GM12878 (cell line): ENCODE data around the gene SLC35E1. TPM values are rescaled to one million over a fixed set of nuclear protein-coding genes. Genes with fewer than 3 reads are reported as not detected.

Source experiments
- ATAC-seq: fragments of 200-7000 bp; cut with Tn5 transposase; 3 replicates; pipeline ENCODE4 v1.9.1; 2020; ENCODE audit warnings: mild to moderate bottlenecking, moderate library complexity
- BruUV-seq: library from RNA; stranded (reverse); fragments of 400-500 nt; replicated peaks from 2 replicates; lab custom pipeline; 2021; lab: Mats Ljungman, UMichigan
- CTCF ChIA-PET: fragments of 300-600 bp; sonication (Branson Sonifier 250); formaldehyde crosslinking; extraction: SDS; loops from one replicate; lab custom pipeline; 2021; ENCODE audit warnings: inconsistent platforms; lab: Yijun Ruan, JAX
- POLR2A ChIA-PET: fragments of 350-600 bp; formaldehyde crosslinking; extraction: SDS; loops from one replicate; lab custom pipeline; 2021; ENCODE audit warnings: inconsistent platforms; lab: Charles Lee
- RAD21 ChIA-PET: fragments of 300-600 bp; sonication (Branson Sonifier 250); formaldehyde crosslinking; loops from one replicate; lab custom pipeline; 2023; ENCODE audit warnings: antibody characterized with exemption; ENCODE audit not compliant: unreplicated experiment; lab: Charles Lee
- SMC1A ChIA-PET: fragments of 300-600 bp; sonication (Branson Sonifier 250); formaldehyde crosslinking; loops from one replicate; lab custom pipeline; 2023; ENCODE audit not compliant: unreplicated experiment, uncharacterized antibody; lab: Charles Lee
- DNase-seq: peaks from one replicate; pipeline ENCODE4 v3.0.0-alpha.2; 2011; ENCODE audit warnings: low read depth, low spot score
- FAIRE-seq: peaks from 3 replicates; lab custom pipeline; 2011; peaks lifted over from hg19 to GRCh38; lab: Jason Lieb, UNC
- H2AFZ ChIP-seq: 2 replicates; pipeline ENCODE4 v1.6.0; 2011; ENCODE audit warnings: low read depth, low read length, control low read depth; ENCODE audit not compliant: control insufficient read depth
- H3K27ac ChIP-seq: 2 replicates; pipeline ENCODE4 v1.5.1; 2011; ENCODE audit warnings: control low read depth; ENCODE audit not compliant: control insufficient read depth, insufficient read depth
- H3K27me3 ChIP-seq, 2 experiments: replicated peaks in 1 of 2; 2 replicates each; pipeline versions ENCODE4 v1.6.0 to v1.6.1; 2011; ENCODE audit warnings: low read length in 1 of 2; ENCODE audit not compliant: control insufficient read depth in 2 of 2, insufficient read depth in 2 of 2
- H3K36me3 ChIP-seq, 2 experiments: 2 replicates each; pipeline ENCODE4 v1.5.1; 2011; ENCODE audit warnings: low read length in 1 of 2; ENCODE audit not compliant: control insufficient read depth in 2 of 2, insufficient read depth in 2 of 2
- H3K4me1 ChIP-seq: 2 replicates; pipeline ENCODE4 v1.6.1; 2011; ENCODE audit warnings: mild to moderate bottlenecking, low read length, moderate library complexity, mixed read lengths; ENCODE audit not compliant: control insufficient read depth, insufficient read depth
- H3K4me2 ChIP-seq: 2 replicates; pipeline ENCODE4 v1.6.0; 2011; ENCODE audit warnings: control low read depth; ENCODE audit not compliant: control insufficient read depth, insufficient read depth
- H3K4me3 ChIP-seq: fragments of 200-600 bp; sonication (generic); 2 replicates; pipeline ENCODE4 v1.5.1; 2016
- H3K79me2 ChIP-seq: 2 replicates; pipeline ENCODE4 v1.6.0; 2011; ENCODE audit warnings: low read length; ENCODE audit not compliant: control insufficient read depth, insufficient read depth
- H3K9ac ChIP-seq: 2 replicates; pipeline ENCODE4 v1.8.0; 2011; ENCODE audit warnings: low read length, control low read depth, mixed read lengths; ENCODE audit not compliant: control insufficient read depth, insufficient read depth
- H3K9me3 ChIP-seq: replicated peaks from 3 replicates; pipeline ENCODE4 v1.5.1; 2011; ENCODE audit warnings: mild to moderate bottlenecking, low read length; ENCODE audit not compliant: control insufficient read depth, insufficient read depth
- H4K20me1 ChIP-seq: 2 replicates; pipeline ENCODE4 v1.6.0; 2011; ENCODE audit not compliant: control insufficient read depth, insufficient read depth
- MXI1 ChIP-seq: fragments of 150-350 bp; IDR thresholded peaks from 2 replicates; pipeline ENCODE4 v1.6.1; 2011; ENCODE audit warnings: low read depth, mild to moderate bottlenecking, inconsistent platforms, low read length, improper control_type of control experiment
- POLR2A ChIP-seq: IDR thresholded peaks from 2 replicates; pipeline ENCODE4 v1.6.1; 2011; ENCODE audit warnings: low read depth, mild to moderate bottlenecking, low read length
- ZNF207 ChIP-seq: fragments of 450-650 bp; IDR thresholded peaks from 2 replicates; pipeline ENCODE4 v1.6.1; 2014; ENCODE audit warnings: antibody characterized with exemption, mild to moderate bottlenecking, borderline replicate concordance
- WGBS: methylation state at CpG from one replicate; pipeline ENCODE4 v1.1.6; 2016; ENCODE audit warnings: low lambda C conversion rate; ENCODE audit not compliant: insufficient replicate concordance, insufficient coverage; ENCODE audit errors: missing lambda C conversion rate; 5-methylcytosine and 5-hydroxymethylcytosine counted together
- in situ Hi-C: fragments of 300-500 bp; cut with MboI; formaldehyde crosslinking; loops from 9 replicates; pipeline ENCODE4 v1.14.3; 2018; ENCODE audit warnings: mixed read lengths
- intact Hi-C: fragments of 100-400 bp; cut with micrococcal nuclease; formaldehyde crosslinking; loops from one replicate; pipeline ENCODE4 v1.14.2; 2022; ENCODE audit not compliant: unreplicated experiment
- polyA plus RNA-seq, 11 experiments: library from polyadenylated mRNA; depleted of rRNA in 4 of 11; unstranded in 6 of 11; stranded (reverse) in 5 of 11; fragments of >200 nt; fragmentation: Nextera tagmentation in 4 of 11; fragmentation: Illumina TruSeq in 1 of 11; extraction: Ambion mirVana in 4 of 11; extraction: Trizol in 1 of 11; gene quantifications; 1 replicate in 1 of 11; 2 replicates in 10 of 11; pipeline versions ENCODE4 v1.2.1 to v1.2.3, GENCODE V29; 2011 to 2016; ENCODE audit warnings: inconsistent platforms in 2 of 11, missing spikeins in 2 of 11, low read depth in 1 of 11
- total RNA-seq, 4 experiments: library from RNA; depleted of rRNA in 3 of 4; stranded (reverse); fragments of >200 nt in 3 of 4; fragmentation: Illumina TruSeq in 1 of 4; extraction: Trizol in 1 of 4; gene quantifications; 2 replicates each; pipeline versions ENCODE4 v1.2.1 to v1.2.3, GENCODE V29; 2013 to 2021
- TF ChIP-seq, protein P1 (sequence below): fragments of 450-650 bp; IDR thresholded peaks from 2 replicates; pipeline ENCODE4 v1.6.1; 2017; ENCODE audit warnings: mild to moderate bottlenecking, moderate library complexity

Gene SLC35E1
- total and polyA plus RNA-seq, 10 of the 15 experiments (the other 5 are each of a cell fraction or from before 2014, with no cell fraction given) = 11.3 to 37.7 (median 22.1) TPM

DNA sequence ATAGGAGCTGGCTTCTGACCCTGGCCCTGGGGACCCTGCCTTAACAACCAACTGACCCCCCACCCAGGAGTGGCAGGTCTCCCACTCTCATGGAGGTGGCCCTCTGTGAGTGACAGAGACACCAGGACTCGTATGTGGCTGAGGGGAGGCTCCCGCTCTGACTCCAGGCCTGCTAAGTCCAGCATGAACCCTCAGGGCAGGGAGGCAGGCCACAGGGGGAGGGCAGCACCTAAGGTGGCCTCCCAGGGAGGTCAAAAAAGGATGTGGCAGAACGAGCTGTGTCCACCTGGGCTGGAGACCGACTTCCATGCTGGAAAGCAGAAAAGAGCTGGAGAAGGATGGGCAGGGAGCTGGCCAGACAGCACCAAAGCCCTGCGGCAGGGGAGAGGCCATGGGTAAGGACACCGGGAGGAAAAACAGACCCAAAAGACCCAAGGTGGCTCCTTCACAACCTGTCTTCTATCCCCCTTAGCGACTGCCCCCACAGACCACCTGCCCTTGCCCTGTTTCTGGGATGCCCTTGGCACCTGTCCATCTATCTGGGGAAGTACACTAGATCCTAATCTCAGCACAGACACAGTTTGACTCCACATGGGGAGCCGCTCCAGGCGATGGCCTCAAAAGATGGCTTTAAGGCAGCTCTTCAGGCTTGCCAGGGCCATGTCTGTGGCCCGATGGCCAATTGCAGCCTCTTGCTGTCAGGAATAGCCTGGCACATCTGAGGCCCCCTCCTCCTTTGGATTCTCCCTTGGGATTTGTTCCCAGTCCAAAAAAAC is 10.5 kb upstream of the SLC35E1 start:
- intact Hi-C loops = no loop called here
- Histone ChIP-seq H3K4me2 (peak overlapping the region; percentile 46), H3K4me1 (peaks cover 48% of the 10 kb centered on the region), H3K27me3 (no peaks in the 10 kb centered on the region)
- CTCF ChIA-PET = interaction anchor here (1.7 to 9.8 kb wide), 2 partner anchors 42 to 43 kb away, joined by 6 to 83 read pairs; partner anchors contain the start of gene MED26
- TF ChIP-seq ZNF207 (no peak), MXI1 (no peak), POLR2A (peak; percentile 5; the same call in 1 of the 2 replicates)
- TF ChIP-seq, protein P1, sequence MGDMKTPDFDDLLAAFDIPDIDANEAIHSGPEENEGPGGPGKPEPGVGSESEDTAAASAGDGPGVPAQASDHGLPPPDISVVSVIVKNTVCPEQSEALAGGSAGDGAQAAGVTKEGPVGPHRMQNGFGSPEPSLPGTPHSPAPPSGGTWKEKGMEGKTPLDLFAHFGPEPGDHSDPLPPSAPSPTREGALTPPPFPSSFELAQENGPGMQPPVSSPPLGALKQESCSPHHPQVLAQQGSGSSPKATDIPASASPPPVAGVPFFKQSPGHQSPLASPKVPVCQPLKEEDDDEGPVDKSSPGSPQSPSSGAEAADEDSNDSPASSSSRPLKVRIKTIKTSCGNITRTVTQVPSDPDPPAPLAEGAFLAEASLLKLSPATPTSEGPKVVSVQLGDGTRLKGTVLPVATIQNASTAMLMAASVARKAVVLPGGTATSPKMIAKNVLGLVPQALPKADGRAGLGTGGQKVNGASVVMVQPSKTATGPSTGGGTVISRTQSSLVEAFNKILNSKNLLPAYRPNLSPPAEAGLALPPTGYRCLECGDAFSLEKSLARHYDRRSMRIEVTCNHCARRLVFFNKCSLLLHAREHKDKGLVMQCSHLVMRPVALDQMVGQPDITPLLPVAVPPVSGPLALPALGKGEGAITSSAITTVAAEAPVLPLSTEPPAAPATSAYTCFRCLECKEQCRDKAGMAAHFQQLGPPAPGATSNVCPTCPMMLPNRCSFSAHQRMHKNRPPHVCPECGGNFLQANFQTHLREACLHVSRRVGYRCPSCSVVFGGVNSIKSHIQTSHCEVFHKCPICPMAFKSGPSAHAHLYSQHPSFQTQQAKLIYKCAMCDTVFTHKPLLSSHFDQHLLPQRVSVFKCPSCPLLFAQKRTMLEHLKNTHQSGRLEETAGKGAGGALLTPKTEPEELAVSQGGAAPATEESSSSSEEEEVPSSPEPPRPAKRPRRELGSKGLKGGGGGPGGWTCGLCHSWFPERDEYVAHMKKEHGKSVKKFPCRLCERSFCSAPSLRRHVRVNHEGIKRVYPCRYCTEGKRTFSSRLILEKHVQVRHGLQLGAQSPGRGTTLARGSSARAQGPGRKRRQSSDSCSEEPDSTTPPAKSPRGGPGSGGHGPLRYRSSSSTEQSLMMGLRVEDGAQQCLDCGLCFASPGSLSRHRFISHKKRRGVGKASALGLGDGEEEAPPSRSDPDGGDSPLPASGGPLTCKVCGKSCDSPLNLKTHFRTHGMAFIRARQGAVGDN = no peak
- TF ChIP-seq, all 136 proteins: peak for 1
- 83% methylated on average over 10 of the region's 10 CpGs for WGBS
- FAIRE-seq (no peak), DNase-seq (no peak), ATAC-seq (no peak)
- Histone ChIP-seq H3K9me3 (no peaks in the 10 kb centered on the region), H3K4me3 (no peak overlapping the region), H3K79me2 (peaks cover 94% of the 10 kb centered on the region), H2AFZ (no peak overlapping the region), H3K36me3 (peaks cover 18 to 22% of the 10 kb centered on the region in 2 experiments), H4K20me1 (no peaks in the 10 kb centered on the region; the same call in 1 of the 2 replicates), H3K27ac (peak overlapping the region; percentile 99), H3K9ac (no peak overlapping the region)
- BruUV-seq = no TSS peak
- POLR2A ChIA-PET = interaction anchor here (1.2 to 6.8 kb wide), 3 partner anchors 7 to 42 kb away, joined by 4 to 93 read pairs (median 5); partner anchors contain the start of gene SLC35E1
- RAD21 ChIA-PET = interaction anchor here (1.0 kb wide), 2 partner anchors 42 to 136 kb away, joined by 3 read pairs; no protein-coding TSS in a partner anchor
- in situ Hi-C loops = loop anchor here (25.0 kb wide), 1 partner anchor 1995 kb away; the partner anchor contains the start of gene CLEC17A
- SMC1A ChIA-PET = interaction anchor here (0.9 to 2.0 kb wide), 4 partner anchors 9 to 39 kb away, joined by 3 to 6 read pairs (median 4); no protein-coding TSS in a partner anchor
